Tibial artery (tissue), 4 donors: ENCODE data around the gene BMPR1B.

ENCODE experiments used
- DNase-seq, 2 donors: peaks; one replicate each; pipeline ENCODE4 v3.0.0-alpha.2; 2019
- H3K27ac ChIP-seq, 2 donors: fragments of 200-600 bp; sonication (generic) in 1 of 2; 1 replicate in 1 of 2; 2 replicates in 1 of 2; pipeline ENCODE4 v1.5.1; 2018 to 2019; ENCODE audit warnings: mild to moderate bottlenecking in 1 of 2
- H3K27me3 ChIP-seq, 2 donors: fragments of 200-600 bp; sonication (generic) in 1 of 2; one replicate each; pipeline versions ENCODE4 v1.5.1 to v1.6.0; 2016 to 2019
- H3K36me3 ChIP-seq, 3 donors: fragments of 200-600 bp; sonication (generic) in 2 of 3; one replicate each; pipeline ENCODE4 v1.5.1; 2016 to 2019; ENCODE audit warnings: mild to moderate bottlenecking in 2 of 3
- H3K4me1 ChIP-seq, 4 donors: fragments of 200-600 bp; sonication (generic) in 2 of 4; 1 replicate in 3 of 4; 2 replicates in 1 of 4; pipeline ENCODE4 v1.5.1; 2016 to 2019
- H3K4me3 ChIP-seq, 2 donors: fragments of 200-600 bp; sonication (generic) in 1 of 2; 1 replicate in 1 of 2; 2 replicates in 1 of 2; pipeline ENCODE4 v1.5.1; 2018 to 2019; ENCODE audit warnings: mild to moderate bottlenecking in 2 of 2
- H3K9me3 ChIP-seq, 3 donors: fragments of 200-600 bp; sonication (generic) in 1 of 3; one replicate each; pipeline ENCODE4 v1.5.1; 2016 to 2019
- CTCF ChIP-seq, 2 experiments: fragments of 200-600 bp in 1 of 2; fragments of 450-650 bp in 1 of 2; IDR thresholded peaks; one replicate each; pipeline ENCODE4 v1.5.1; 2017 to 2019; ENCODE audit warnings: antibody characterized with exemption in 2 of 2, mild to moderate bottlenecking in 1 of 2, moderate library complexity in 1 of 2
- intact Hi-C: fragments of 100-400 bp; cut with DNase I; formaldehyde crosslinking; loops from one replicate; pipeline ENCODE4 v1.15.0; 2023; ENCODE audit warnings: low total_unique reads

BMPR1B gene

GRCh38 chr4:95142932-95143331 lies 385.2 kb downstream of the BMPR1B start:
- Histone ChIP-seq H3K9me3 (peaks cover 0 to 4% (median 0%) of the 10 kb centered on the region in 3 donors), H3K4me1 (no peaks in the 10 kb centered on the region), H3K27ac (no peak overlapping the region), H3K4me3 (no peak overlapping the region), H3K27me3 (no peaks in the 10 kb centered on the region), H3K36me3 (no peaks in the 10 kb centered on the region)
- TF ChIP-seq CTCF (IDR thresholded peaks at IDR 0.05), result no peak
- intact Hi-C loops, result no loop called here
- DNase-seq, result no peak

DNA sequence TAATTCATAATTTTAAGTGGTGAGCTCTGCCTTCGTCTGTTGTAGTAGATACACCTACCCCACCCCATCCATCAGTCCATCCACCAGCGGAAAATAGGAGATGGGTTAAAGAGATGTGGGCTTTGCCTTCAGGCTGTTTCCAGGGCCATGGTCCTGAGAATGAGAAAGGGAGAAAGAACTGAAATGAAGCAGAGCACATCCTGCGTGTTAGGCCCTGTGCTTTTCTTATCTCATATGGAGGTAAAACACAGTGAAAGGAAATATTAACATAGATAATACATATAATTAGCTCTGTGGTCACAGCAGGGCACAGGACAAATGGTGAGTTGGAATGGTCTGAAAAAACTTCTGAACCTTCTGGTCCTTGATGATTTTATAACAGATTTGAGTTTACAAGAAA lies 393.5 kb downstream of the BMPR1B start:
- H3K27me3 ChIP-seq, result no peaks in the 10 kb centered on the region
- intact Hi-C loops, result no loop called here
- H3K27ac ChIP-seq, result no peak overlapping the region
- TF ChIP-seq CTCF (IDR thresholded peaks at IDR 0.05), result no peak
- H3K4me3 ChIP-seq, result no peak overlapping the region
- DNase-seq, result no peak
- no peaks in the 10 kb centered on the region for H3K9me3 ChIP-seq
- H3K36me3 ChIP-seq, result no peaks in the 10 kb centered on the region
- no peaks in the 10 kb centered on the region for H3K4me1 ChIP-seq

GRCh38 chr4:95153182-95153581 lies 395.4 kb downstream of the BMPR1B start:
- no peaks in the 10 kb centered on the region for H3K27me3 ChIP-seq
- H3K4me1 ChIP-seq, result no peaks in the 10 kb centered on the region
- no peaks in the 10 kb centered on the region for H3K36me3 ChIP-seq
- H3K27ac ChIP-seq, result no peak overlapping the region
- TF ChIP-seq CTCF (IDR thresholded peaks at IDR 0.05), result no peak
- H3K9me3 ChIP-seq, result no peaks in the 10 kb centered on the region
- no peak overlapping the region for H3K4me3 ChIP-seq
- no peak for DNase-seq
- intact Hi-C loops, result no loop called here

DNA sequence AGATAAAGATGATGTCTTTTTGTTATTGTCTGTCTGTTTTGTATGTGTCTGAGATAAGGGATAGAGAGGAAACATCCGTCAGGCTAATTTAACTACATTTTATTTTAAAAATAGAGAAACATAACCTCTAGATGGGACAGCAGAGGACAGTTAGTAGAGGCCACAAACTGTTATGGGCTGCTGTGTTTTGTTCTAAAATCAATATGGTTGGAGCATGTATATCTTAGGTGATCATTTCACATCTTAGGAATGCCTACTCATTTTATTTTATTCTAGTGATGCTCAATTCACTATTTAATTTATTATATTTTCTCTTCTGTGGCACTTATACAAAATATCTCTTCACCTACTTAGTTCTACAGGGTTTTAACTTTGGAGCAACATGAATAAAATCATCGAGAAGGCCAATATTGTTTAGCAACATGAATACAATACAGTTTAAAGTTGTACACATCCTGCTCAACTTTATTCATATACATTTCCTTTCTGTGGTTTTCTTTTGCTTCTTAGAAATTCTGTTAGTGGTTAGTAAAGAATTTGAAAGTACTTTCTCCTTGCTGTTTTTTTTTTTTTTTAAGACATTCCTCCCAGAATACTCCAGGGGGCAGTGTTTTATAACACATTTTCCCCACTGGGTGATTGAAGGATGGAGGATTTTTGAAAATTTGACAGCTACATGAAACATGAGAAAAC lies 398.1 kb downstream of the BMPR1B start:
- no peak overlapping the region for H3K4me3 ChIP-seq
- H3K4me1 ChIP-seq, result no peaks in the 10 kb centered on the region
- H3K9me3 ChIP-seq, result no peaks in the 10 kb centered on the region
- intact Hi-C loops, result no loop called here
- no peak for DNase-seq
- H3K27me3 ChIP-seq, result no peaks in the 10 kb centered on the region
- no peaks in the 10 kb centered on the region for H3K36me3 ChIP-seq
- H3K27ac ChIP-seq, result no peak overlapping the region
- peak; percentile 51 to 62 for TF ChIP-seq CTCF (IDR thresholded peaks at IDR 0.05)

DNA sequence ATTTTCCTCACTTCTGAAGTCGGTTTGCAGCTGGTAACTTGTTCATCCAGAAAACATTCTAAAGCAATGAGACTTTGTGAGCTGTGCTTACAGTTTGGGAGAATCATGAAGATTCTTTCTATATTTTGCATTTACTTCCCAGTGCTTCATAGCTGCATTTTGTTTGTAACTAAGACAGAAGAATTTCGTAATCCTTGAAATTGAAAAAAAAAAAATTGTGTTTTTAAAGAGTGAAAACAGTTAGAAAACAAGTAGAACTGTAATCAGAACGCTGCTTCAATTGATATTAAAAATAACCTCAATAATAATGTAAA lies 398.7 kb downstream of the BMPR1B start:
- TF ChIP-seq CTCF (IDR thresholded peaks at IDR 0.05), result no peak
- Histone ChIP-seq H3K27me3 (no peaks in the 10 kb centered on the region), H3K4me3 (no peak overlapping the region), H3K9me3 (no peaks in the 10 kb centered on the region), H3K27ac (no peak overlapping the region), H3K36me3 (no peaks in the 10 kb centered on the region), H3K4me1 (no peaks in the 10 kb centered on the region)
- intact Hi-C loops, result no loop called here
- DNase-seq, result no peak

DNA sequence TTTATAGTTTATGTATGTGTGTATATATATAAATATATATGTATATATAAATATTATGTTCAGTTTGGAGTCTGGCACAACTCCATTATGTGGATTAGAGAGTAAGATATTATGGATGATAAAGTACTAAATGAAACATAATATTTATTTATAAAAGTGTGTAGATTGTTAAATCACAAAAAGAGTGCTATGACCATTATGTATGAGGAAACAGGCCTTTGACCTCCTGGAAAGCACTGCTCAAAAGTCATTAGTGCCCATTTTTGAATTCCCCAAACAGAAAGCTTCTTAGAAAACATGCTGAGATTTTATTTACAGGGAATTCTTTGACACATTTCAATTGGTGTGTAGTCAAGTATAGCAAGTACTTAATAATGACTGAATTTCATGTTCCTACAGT lies 399.8 kb downstream of the BMPR1B start:
- no peak overlapping the region for H3K27ac ChIP-seq
- H3K9me3 ChIP-seq, result no peaks in the 10 kb centered on the region
- no peaks in the 10 kb centered on the region for H3K27me3 ChIP-seq
- H3K4me1 ChIP-seq, result no peaks in the 10 kb centered on the region
- no peak for DNase-seq
- TF ChIP-seq CTCF (IDR thresholded peaks at IDR 0.05), result no peak
- intact Hi-C loops, result no loop called here
- H3K36me3 ChIP-seq, result no peaks in the 10 kb centered on the region
- H3K4me3 ChIP-seq, result no peak overlapping the region
